Peyer's patch (tissue), 4 donors: ENCODE results near the gene PLPPR2. TPM values are rescaled to one million over a fixed set of nuclear protein-coding genes. Genes with fewer than 3 reads are reported as not detected.
A peak's percentile ranks its signal among the peaks of the same experiment; 100 is the strongest.
"Not testable (repeated sequence)": the region's sequence is repeated elsewhere in the genome, so short reads cannot be mapped to it uniquely, and the experiment has no call there.

ENCODE experiments used
- DNase-seq, 3 donors: peaks; one replicate each; pipeline ENCODE4 v3.0.0-alpha.2; 2017 to 2019
- H3K27ac ChIP-seq, 4 donors: fragments of 200-600 bp; sonication (generic); one replicate each; pipeline ENCODE4 v1.5.1; 2016 to 2019
- H3K27me3 ChIP-seq, 2 donors: fragments of 200-600 bp; sonication (generic); one replicate each; pipeline ENCODE4 v1.5.1; 2019
- H3K36me3 ChIP-seq, 3 donors: fragments of 200-600 bp; sonication (generic); one replicate each; pipeline ENCODE4 v1.5.1; 2016 to 2019
- H3K4me1 ChIP-seq, 4 donors: fragments of 200-600 bp; sonication (generic); one replicate each; pipeline ENCODE4 v1.5.1; 2016 to 2019
- H3K4me3 ChIP-seq, 4 donors: fragments of 200-600 bp; sonication (generic); 1 replicate in 3 of 4; 2 replicates in 1 of 4; pipeline ENCODE4 v1.5.1; 2016 to 2019; ENCODE audit warnings: mild to moderate bottlenecking in 1 of 4
- H3K9me3 ChIP-seq, 4 donors: fragments of 200-600 bp; sonication (generic); one replicate each; pipeline ENCODE4 v1.5.1; 2016 to 2019; ENCODE audit warnings: mild to moderate bottlenecking in 1 of 4
- POLR2A ChIP-seq, 2 donors: fragments of 450-650 bp; IDR thresholded peaks; one replicate each; pipeline ENCODE4 v1.5.1; 2017; ENCODE audit warnings: antibody characterized with exemption in 2 of 2, mild to moderate bottlenecking in 2 of 2, moderate library complexity in 2 of 2
- total RNA-seq, 4 donors: library from RNA; depleted of rRNA; stranded (reverse); fragments of >200 nt; gene quantifications; one replicate each; pipeline ENCODE4 v1.1.0, GENCODE V29; 2016
- TF ChIP-seq, protein P1 (sequence below), 6 experiments: fragments of 450-650 bp in 4 of 6; fragments of 200-600 bp in 2 of 6; sonication (generic) in 1 of 6; IDR thresholded peaks; one replicate each; pipeline ENCODE4 v1.5.1; 2017 to 2019; ENCODE audit warnings: antibody characterized with exemption in 6 of 6, mild to moderate bottlenecking in 3 of 6, moderate library complexity in 1 of 6

Gene PLPPR2
- total RNA-seq, 4 donors from 2014 or later = 6.8 to 18.2 (median 10.1) TPM

DNA sequence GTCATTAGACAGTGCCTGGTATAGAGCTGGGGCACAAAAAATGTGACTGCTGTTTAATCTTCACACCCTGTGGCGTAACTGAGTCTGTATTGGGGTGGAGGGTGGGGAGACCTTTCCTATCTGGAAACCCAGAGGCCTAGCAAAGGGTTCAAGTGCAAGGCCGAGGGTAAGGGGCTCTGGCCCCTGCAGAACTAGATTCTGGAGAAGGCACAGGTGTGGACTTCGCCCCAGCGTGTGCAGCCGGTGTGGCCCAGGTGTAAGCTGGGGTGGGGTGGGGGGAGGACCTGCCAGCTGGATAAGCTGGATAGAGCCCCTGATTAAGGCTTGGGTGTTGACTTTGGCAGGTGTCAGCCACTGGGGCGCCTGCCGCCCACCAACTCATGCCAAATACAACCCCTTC is 17.1 kb upstream of the PLPPR2 start:
- peaks cover 0 to 33% (median 0%) of the 10 kb centered on the region in 3 donors for H3K36me3 ChIP-seq
- no peaks in the 10 kb centered on the region for H3K27me3 ChIP-seq
- H3K4me3 ChIP-seq = peak overlapping the region in 2 of 4 donors; percentile 68 to 74
- peak overlapping the region in 2 of 4 donors; percentile 76 to 79 for H3K27ac ChIP-seq
- TF ChIP-seq, protein P1, sequence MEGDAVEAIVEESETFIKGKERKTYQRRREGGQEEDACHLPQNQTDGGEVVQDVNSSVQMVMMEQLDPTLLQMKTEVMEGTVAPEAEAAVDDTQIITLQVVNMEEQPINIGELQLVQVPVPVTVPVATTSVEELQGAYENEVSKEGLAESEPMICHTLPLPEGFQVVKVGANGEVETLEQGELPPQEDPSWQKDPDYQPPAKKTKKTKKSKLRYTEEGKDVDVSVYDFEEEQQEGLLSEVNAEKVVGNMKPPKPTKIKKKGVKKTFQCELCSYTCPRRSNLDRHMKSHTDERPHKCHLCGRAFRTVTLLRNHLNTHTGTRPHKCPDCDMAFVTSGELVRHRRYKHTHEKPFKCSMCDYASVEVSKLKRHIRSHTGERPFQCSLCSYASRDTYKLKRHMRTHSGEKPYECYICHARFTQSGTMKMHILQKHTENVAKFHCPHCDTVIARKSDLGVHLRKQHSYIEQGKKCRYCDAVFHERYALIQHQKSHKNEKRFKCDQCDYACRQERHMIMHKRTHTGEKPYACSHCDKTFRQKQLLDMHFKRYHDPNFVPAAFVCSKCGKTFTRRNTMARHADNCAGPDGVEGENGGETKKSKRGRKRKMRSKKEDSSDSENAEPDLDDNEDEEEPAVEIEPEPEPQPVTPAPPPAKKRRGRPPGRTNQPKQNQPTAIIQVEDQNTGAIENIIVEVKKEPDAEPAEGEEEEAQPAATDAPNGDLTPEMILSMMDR (IDR thresholded peaks at IDR 0.05) = no peak
- no peaks in the 10 kb centered on the region for H3K9me3 ChIP-seq
- peaks cover 0 to 21% (median 9%) of the 10 kb centered on the region in 4 donors for H3K4me1 ChIP-seq
- no peak for DNase-seq

DNA sequence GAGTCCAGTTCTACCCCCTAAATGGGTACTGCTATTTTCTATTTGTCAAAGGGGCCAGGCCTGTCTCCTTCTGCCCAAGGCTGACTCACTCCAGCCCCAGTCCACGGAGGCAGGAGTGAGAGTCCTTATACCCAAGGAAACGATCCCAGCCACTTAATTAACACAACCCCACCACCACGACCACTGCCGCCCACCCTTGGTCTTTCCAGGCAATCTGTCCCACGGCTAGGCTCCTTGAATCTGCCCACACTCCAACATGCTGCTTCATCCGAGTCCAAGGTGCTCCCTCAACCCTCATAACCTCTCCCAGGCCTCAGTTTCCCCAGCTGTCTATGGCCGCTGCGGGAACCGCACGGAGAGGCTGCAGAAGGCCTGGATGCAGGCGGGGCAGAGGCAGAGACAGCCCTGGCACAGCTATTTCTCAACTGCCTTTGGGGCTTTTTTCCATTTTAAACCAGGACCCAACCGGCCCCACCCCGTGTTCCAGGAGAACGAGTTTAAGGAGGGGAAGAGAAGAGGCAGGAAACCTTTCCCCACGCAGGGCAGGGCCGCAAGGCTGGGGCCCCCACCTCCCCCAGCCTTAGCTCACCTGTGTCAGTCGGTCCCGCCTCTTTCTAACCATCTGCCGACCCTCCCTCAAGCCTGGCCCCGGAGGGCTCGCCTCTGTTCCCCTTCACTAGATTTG is 16.5 kb upstream of the PLPPR2 start:
- TF ChIP-seq POLR2A (IDR thresholded peaks at IDR 0.05) = no peak
- TF ChIP-seq, protein P1 (IDR thresholded peaks at IDR 0.05) = no peak

DNA sequence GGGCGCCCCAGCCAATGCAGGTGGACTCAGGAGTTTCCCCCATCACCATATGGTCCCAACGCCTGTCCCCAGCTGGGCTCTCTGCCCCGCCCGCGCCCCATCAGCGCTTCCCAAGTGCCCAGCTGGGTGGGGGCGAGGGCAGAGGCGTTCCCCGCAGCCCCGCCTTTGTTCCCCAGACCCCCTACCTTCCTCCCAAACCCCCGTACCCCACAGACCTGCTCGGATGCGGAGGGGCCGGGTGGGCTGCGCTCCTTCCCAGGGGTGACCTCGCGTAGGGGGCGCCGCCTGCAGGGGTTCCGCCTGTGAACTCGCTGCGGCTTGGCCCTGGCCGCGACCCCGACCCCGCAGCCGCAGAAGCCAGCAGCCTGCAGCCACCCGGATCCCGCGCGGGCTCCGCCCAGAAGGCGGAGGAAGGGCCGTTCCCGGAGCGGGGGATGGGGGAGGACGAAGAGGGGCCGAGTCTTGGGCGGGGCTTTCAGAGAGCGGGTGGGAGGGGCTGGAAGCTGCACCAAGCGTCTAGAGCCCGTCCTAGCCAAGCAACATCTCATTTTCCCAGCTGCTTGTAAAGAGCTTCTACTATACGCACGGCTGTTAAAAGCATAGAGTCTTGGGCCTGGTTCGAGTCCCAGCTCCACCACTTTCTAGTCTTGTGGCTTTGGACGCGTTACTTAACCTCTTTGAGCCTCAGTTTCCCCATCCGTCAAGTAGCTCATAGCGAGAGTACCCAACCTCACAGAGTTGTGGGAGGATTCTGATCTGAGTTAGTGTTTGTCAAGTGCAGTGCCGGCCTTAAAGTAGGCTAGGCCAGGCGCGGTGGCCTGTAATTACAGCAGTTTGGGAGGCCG is 15.8 kb upstream of the PLPPR2 start, which contains the start of gene RAB3D:
TSS of gene RAB3D (minus strand) at position 404 of the 845 bp plus-strand sequence. CDS start 2,258 bp downstream, outside the sequence.
- peaks cover 0 to 33% (median 11%) of the 10 kb centered on the region in 4 donors for H3K4me1 ChIP-seq
- peaks cover 0 to 22% (median 0%) of the 10 kb centered on the region in 3 donors for H3K36me3 ChIP-seq
- peak within 1 kb of the TSS; percentile 55 to 79 (median 78) for H3K27ac ChIP-seq
- TF ChIP-seq, protein P1 (IDR thresholded peaks at IDR 0.05) = no peak
- peak; percentile 24 to 46 for TF ChIP-seq POLR2A (IDR thresholded peaks at IDR 0.05)
- no peaks in the 10 kb centered on the region for H3K9me3 ChIP-seq
- peak; percentile 84 to 95 (median 92) for DNase-seq
- H3K4me3 ChIP-seq = peak within 1 kb of the TSS; percentile 61 to 74 (median 66)
- H3K27me3 ChIP-seq = no peaks in the 10 kb centered on the region

More for the DNA sequence above, 16.5 kb upstream of the PLPPR2 start:
- H3K9me3 ChIP-seq = no peaks in the 10 kb centered on the region
- no peak for DNase-seq
- H3K4me3 ChIP-seq = peak overlapping the region; percentile 61 to 74 (median 66)
- H3K4me1 ChIP-seq = peaks cover 0 to 26% (median 9%) of the 10 kb centered on the region in 4 donors
- H3K27ac ChIP-seq = peak overlapping the region; percentile 55 to 79 (median 78)
- H3K36me3 ChIP-seq = peaks cover 0 to 27% (median 0%) of the 10 kb centered on the region in 3 donors
- H3K27me3 ChIP-seq = no peaks in the 10 kb centered on the region

DNA sequence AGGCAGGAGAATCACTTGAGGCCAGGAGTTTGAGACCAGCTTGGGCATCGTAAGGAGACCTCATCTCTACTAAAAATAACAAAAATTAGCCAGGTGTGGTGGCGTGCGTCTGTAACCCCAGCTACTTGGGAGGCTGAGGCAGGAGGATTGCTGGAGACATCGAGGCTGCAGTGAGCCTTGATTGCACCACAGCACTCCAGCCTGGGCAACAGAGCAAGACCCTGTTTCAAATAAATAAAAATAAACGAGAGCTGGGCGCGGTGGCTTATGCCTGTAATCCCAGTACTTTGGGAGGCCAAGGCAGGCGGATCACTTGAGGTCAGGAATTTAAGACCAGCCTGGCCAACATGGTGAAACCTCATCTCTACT is 15.1 kb upstream of the PLPPR2 start:
- H3K27ac ChIP-seq = peak overlapping the region; percentile 55 to 79 (median 78)
- H3K36me3 ChIP-seq = peaks cover 0 to 16% (median 0%) of the 10 kb centered on the region in 3 donors
- H3K4me3 ChIP-seq = peak overlapping the region in 2 of 4 donors; percentile 65 to 68
- peaks cover 0 to 39% (median 13%) of the 10 kb centered on the region in 4 donors for H3K4me1 ChIP-seq
- not testable (repeated sequence) for DNase-seq, H3K9me3 ChIP-seq, H3K27me3 ChIP-seq

DNA sequence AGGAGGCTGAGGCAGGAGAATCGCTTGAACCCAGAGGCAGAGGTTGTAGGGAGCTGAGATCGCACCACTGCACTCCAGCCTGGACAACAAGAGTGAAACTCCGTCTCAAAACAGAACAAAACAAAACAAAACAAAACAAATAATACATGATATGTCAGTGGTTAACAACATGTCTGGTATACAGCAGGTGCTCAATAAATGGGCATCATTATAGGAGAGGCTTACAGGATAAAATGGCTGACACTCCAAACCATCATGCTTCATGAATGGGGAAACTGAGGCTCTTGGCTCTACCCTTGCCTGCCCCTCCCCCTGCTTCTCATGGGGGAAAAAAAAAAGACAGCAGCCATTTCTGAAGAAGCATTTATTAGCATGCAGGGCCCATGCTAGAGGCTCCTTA is 12.8 kb upstream of the PLPPR2 start:
- Histone ChIP-seq H3K4me3 (no peak overlapping the region), H3K36me3 (no peaks in the 10 kb centered on the region), H3K4me1 (peaks cover 4 to 50% (median 20%) of the 10 kb centered on the region in 4 donors), H3K9me3 (no peaks in the 10 kb centered on the region), H3K27ac (no peak overlapping the region), H3K27me3 (no peaks in the 10 kb centered on the region)
- no peak for TF ChIP-seq POLR2A (IDR thresholded peaks at IDR 0.05)
- TF ChIP-seq, protein P1 (IDR thresholded peaks at IDR 0.05) = no peak
- no peak for DNase-seq
